Mucosa of descending colon (tissue), 3 donors: ENCODE measurements around the gene SLAIN1. TPM values are rescaled to one million over a fixed set of nuclear protein-coding genes. Genes with fewer than 3 reads are reported as not detected.

Experiments
- ATAC-seq: fragments of 200-7000 bp; cut with Tn5 transposase; one replicate; pipeline ENCODE4 v1.9.1; 2020; ENCODE audit warnings: mild to moderate bottlenecking, moderate library complexity
- DNase-seq, 3 donors: peaks; one replicate each; pipeline ENCODE4 v3.0.0-alpha.2; 2020
- H3K36me3 ChIP-seq: fragments of 200-600 bp; one replicate; pipeline ENCODE4 v1.8.0; 2021; ENCODE audit warnings: low read depth, mild to moderate bottlenecking
- H3K4me1 ChIP-seq: fragments of 200-600 bp; one replicate; pipeline ENCODE4 v1.8.0; 2021; ENCODE audit warnings: low read depth, mild to moderate bottlenecking
- H3K4me3 ChIP-seq: fragments of 200-600 bp; one replicate; pipeline ENCODE4 v1.8.0; 2021; ENCODE audit warnings: mild to moderate bottlenecking
- H3K9me3 ChIP-seq: fragments of 200-600 bp; one replicate; pipeline ENCODE4 v1.8.0; 2021; ENCODE audit warnings: mild to moderate bottlenecking
- CTCF ChIP-seq: fragments of 200-600 bp; IDR thresholded peaks from one replicate; pipeline ENCODE4 v1.8.0; 2022; ENCODE audit warnings: antibody characterized with exemption, mild to moderate bottlenecking
- intact Hi-C, 2 donors: fragments of 100-400 bp; cut with DNase I in 1 of 2; cut with micrococcal nuclease in 1 of 2; formaldehyde crosslinking; loops; one replicate each; pipeline versions ENCODE4 v1.11.0 to v1.11.1; 2022; cut with DNase I, micrococcal nuclease
- microRNA-seq: library from miRNA; unstranded; fragments of <30 nt; microRNA quantifications from one replicate; pipeline ENCODE4, GENCODE V29; 2019
- total RNA-seq, 3 donors: library from RNA; stranded (reverse); fragmentation: NEBNext Ultra II Directional in 2 of 3; extraction: Animal tissue kit (Norgen Biotek cat#: 25700) in 2 of 3; gene quantifications; one replicate each; pipeline versions ENCODE4 v1.2.1 to v1.2.4, GENCODE V29; 2021 to 2023
- donor health status: DM: no; HTN: no; CAD: no; lungs with moderate emphysema.
- donor health status: DM: no; HTN: no; CAD: no.
- donor health status: DM: no; HTN: yes; CAD: no.

Gene SLAIN1
- total RNA-seq, 3 donors from 2014 or later, result 1.6 to 10.3 (median 2.9) TPM

GRCh38 chr13:77807431-77808135 is 110.1 kb downstream of the SLAIN1 start:
- DNase-seq, result no peak
- intact Hi-C loops, result no loop called here
- Histone ChIP-seq H3K36me3 (no peaks in the 10 kb centered on the region), H3K4me1 (no peaks in the 10 kb centered on the region), H3K4me3 (no peak overlapping the region), H3K9me3 (no peaks in the 10 kb centered on the region)
- no peak for ATAC-seq
- no peak for TF ChIP-seq CTCF

GRCh38 chr13:77810430-77810829 is 112.9 kb downstream of the SLAIN1 start:
- ATAC-seq (no peak), DNase-seq (no peak)
- H3K4me3 ChIP-seq, result no peak overlapping the region
- H3K36me3 ChIP-seq, result no peaks in the 10 kb centered on the region
- no peak for TF ChIP-seq CTCF
- no peaks in the 10 kb centered on the region for H3K9me3 ChIP-seq
- no peaks in the 10 kb centered on the region for H3K4me1 ChIP-seq
- intact Hi-C loops, result no loop called here

- H3K4me3 ChIP-seq, result no peak overlapping the region
- TF ChIP-seq CTCF, result no peak
- DNase-seq (no peak), ATAC-seq (no peak)
- H3K4me1 ChIP-seq, result no peaks in the 10 kb centered on the region
- intact Hi-C loops, result no loop called here
- H3K36me3 ChIP-seq, result no peaks in the 10 kb centered on the region
- no peaks in the 10 kb centered on the region for H3K9me3 ChIP-seq
These were observed 113.4 kb downstream of the SLAIN1 start for GRCh38 chr13:77810878-77811277.

GRCh38 chr13:77811381-77811780 is 113.9 kb downstream of the SLAIN1 start:
- ATAC-seq, result no peak

GRCh38 chr13:77811981-77812380 is 114.5 kb downstream of the SLAIN1 start:
- no peaks in the 10 kb centered on the region for H3K9me3 ChIP-seq
- intact Hi-C loops, result no loop called here
- no peak overlapping the region for H3K4me3 ChIP-seq
- no peak for TF ChIP-seq CTCF
- no peaks in the 10 kb centered on the region for H3K4me1 ChIP-seq
- DNase-seq (no peak), ATAC-seq (no peak)
- no peaks in the 10 kb centered on the region for H3K36me3 ChIP-seq

More at GRCh38 chr13:77811381-77811780, 113.9 kb downstream of the SLAIN1 start:
- H3K4me1 ChIP-seq, result no peaks in the 10 kb centered on the region
- H3K9me3 ChIP-seq, result no peaks in the 10 kb centered on the region
- no peak for DNase-seq
- intact Hi-C loops, result no loop called here
- H3K4me3 ChIP-seq, result no peak overlapping the region
- no peaks in the 10 kb centered on the region for H3K36me3 ChIP-seq
- no peak for TF ChIP-seq CTCF

Small RNAs within 50 kb of the gene (microRNA-seq; reads per million reads assigned to microRNA genes)
- gene MIR3665, result not detected

Other genes starting within 250 kb of the SLAIN1 start
- gene SCEL, start 162.0 kb upstream of the SLAIN1 start, total RNA-seq, result 1 to 10 TPM in 2 of 3 donors, under 1 TPM in 1; 0.19 to 1.9 (median 1.4) TPM
- gene EDNRB, start 221.1 kb downstream of the SLAIN1 start, total RNA-seq, result 10 to 100 TPM in 2 of 3 donors, 1 to 10 TPM in 1; 6.8 to 11.2 (median 11.0) TPM